Endothelial cell of umbilical vein (primary cell): ENCODE data around the gene MYCL.

Source experiments
- CTCF ChIP-seq, 2 donors: IDR thresholded peaks; 1 replicate in 1 of 2; 2 replicates in 1 of 2; pipeline ENCODE4 v1.5.1; 2011; ENCODE audit warnings: low read length in 2 of 2, mild to moderate bottlenecking in 2 of 2, moderate library complexity in 2 of 2, control low read depth in 1 of 2, inconsistent platforms in 1 of 2, low read depth in 1 of 2; ENCODE audit not compliant: insufficient read depth in 1 of 2; ENCODE audit errors: extremely low read depth in 1 of 2
- EZH2 ChIP-seq: IDR thresholded peaks from 2 replicates; pipeline ENCODE4 v1.6.1; 2012; ENCODE audit warnings: borderline replicate concordance, low read depth, mild to moderate bottlenecking, moderate library complexity, low read length, inconsistent platforms; ENCODE audit not compliant: severe bottlenecking
- MAX ChIP-seq: IDR thresholded peaks from 2 replicates; pipeline ENCODE4 v1.6.1; 2011; ENCODE audit not compliant: insufficient read depth, insufficient read length
- MYC ChIP-seq: IDR thresholded peaks from one replicate; pipeline ENCODE4 v1.6.1; 2011; ENCODE audit warnings: mild to moderate bottlenecking, low read depth, low read length
- POLR2A ChIP-seq: IDR thresholded peaks from 2 replicates; pipeline ENCODE4 v1.6.1; 2012; ENCODE audit warnings: low read depth, mild to moderate bottlenecking, control low read depth, low read length
- POLR2AphosphoS5 ChIP-seq: IDR thresholded peaks from 2 replicates; pipeline ENCODE4 v1.6.1; 2012; ENCODE audit warnings: low read depth, mild to moderate bottlenecking, control low read depth, low read length, moderate library complexity; ENCODE audit not compliant: insufficient read depth

- TF ChIP-seq CTCF (IDR thresholded peaks at IDR 0.05; ENCODE audit: extremely low read depth in 1 of 2, insufficient read depth in 1 of 2, low read depth in 1 of 2, low read length in 2 of 2), result no peak
- TF ChIP-seq MYC, result no peak
- TF ChIP-seq POLR2AphosphoS5, result no peak
- TF ChIP-seq MAX, result no peak
- TF ChIP-seq EZH2, result no peak
- no peak for TF ChIP-seq POLR2A
Measured at GRCh38 chr1:39946216-39946615, 44.5 kb upstream of the MYCL start.
